HG03139 (cell line): Measurements from ENCODE around the gene ELK4.
"Not testable (repeated sequence)": the region's sequence is repeated elsewhere in the genome, so short reads cannot be mapped to it uniquely, and the experiment has no call there.

Source experiments
- ATAC-seq: cut with Tn5 transposase; IDR thresholded peaks from one replicate; pipeline ENCODE4 v1.9.1; 2021; ENCODE audit not compliant: unreplicated experiment

Gene ELK4

GRCh38 chr1:205665201-205666045, 33.6 kb upstream of the ELK4 start:
- no peak for ATAC-seq

DNA sequence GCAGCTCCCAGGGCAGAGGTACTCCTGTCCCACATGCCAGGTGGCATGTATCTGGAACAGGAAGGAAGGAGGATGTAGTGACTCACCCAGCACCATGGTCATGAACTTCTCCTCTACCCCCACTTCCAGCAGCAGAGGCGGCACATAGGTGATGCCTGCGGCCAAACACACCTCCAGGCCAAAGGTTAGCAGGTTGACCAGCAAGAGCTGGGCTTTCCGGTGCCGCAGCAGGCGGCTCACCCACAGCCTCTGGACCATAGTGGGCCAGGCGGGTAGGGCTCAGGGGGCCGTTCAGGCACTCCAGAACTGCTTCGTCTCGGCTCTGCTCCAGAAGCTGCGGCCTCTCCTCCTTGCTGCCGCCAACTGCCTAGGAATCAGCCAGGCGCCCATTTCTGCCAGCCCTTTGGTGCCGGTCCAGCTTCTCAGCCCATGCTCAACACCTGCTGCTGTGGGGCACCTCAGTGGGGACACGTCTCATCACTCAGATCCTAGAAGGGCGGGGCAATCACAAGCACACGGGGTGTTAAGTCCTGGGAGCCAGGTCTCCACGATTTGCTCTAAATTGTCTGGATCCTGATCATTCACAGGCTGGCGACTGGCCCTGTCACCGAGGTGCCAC, 32.7 kb upstream of the ELK4 start:
- ATAC-seq: no peak

DNA sequence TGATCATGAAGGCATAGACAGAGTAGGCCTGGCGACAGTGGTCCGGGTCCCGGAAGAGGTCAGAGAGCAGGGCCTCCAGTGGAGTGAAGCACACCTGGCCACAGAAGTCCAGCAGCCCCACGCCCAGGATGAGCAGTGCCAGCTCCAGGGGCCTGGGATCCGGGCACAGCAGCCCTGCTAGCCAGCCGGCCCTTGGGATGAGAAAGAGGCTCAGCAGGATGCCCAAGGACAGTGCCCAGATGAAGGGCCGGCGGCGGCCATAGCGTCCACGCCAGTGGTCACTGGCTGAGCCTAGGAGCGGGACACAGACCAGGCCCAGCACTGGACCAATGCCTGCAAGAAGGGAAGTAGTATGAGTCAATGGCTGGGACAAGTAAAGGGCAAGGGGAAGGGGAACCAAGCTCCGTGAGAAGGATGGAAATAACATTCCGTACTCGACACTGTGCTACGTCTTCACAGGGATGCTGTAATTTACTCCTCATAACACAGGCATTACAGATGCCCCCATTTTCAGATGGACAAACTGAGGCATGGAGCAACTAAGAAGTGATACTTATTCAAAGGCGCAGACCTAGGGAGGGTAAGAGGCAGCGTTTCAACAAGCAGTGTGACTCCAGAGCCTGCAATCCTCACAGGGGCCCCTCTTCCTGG, 31.6 kb upstream of the ELK4 start:
- no peak for ATAC-seq

DNA sequence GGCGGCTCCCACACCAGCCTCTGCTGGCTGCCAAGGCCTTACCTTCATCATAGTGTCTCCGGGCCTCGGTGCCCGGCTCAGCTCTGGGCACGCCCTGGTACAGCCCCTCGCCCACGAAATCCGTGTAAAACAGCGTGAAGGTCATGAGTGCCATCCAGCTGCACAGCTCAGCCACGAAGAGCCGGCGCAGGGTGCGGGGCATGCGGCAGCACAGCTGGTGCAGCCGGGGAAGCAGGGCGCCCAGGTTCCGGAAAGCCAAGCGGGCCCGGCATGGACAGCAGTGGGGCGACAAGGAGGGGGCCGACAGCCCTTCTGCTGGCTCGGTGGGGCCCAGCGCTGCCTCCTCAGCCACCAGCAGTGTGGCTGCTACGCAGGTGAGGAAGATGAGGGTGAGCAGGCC, 31.0 kb upstream of the ELK4 start:
- ATAC-seq: no peak

- no peak for ATAC-seq
These were observed 30.4 kb upstream of the ELK4 start for GRCh38 chr1:205662135-205662738.

DNA sequence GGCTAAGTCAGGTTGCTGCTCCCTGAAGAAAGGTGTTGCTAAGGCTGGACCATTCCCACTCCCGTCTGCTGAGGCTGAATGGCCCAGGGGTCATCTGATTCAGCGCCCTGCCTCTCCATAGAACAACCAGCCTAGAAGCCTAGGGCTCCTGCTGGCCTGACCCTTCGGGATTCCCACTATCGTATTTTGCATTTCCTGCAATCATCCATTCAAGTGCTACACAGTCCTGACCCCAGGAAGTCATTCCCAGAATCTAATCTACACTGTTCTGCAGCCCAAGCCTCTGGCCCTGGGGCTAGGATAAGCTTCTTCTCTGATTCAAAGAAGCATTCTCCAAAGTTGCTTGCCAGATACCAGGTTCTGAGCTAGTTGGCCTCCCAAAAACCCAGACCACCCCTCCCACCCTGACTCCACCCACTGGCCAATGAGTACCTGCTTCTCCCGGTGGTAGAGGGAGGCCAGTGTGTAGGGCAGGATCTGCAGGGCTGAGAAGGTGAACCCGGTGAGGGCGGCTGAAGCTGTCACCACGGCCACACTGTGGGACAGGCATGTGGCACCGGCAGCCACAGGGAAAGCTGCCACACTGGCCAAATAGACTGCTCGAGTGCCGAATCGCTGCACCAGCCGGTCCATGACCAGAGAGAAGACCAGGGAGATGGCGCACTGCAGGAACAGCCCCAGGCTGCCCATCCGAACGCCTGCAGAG, 29.8 kb upstream of the ELK4 start:
- no peak for ATAC-seq

DNA sequence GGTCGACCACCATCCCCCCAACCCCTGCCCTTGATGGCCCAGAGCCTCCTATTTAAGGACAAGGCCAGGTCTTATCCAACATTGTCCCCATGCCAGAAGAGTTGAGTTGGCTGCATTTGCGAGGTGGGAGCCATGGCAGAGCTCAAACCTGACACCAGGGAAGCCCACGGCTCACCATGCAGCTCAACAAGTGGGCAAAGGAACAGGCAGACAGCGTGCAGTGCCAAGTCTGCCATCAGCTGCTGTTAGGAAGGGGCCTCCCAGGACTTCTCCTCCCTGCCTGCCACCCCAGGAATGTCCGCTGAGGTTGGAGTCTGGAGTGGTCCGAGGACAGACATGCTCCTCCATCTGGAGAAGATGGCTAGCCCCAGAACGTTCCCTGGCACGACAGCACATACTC, 28.6 kb upstream of the ELK4 start:
- ATAC-seq: no peak

DNA sequence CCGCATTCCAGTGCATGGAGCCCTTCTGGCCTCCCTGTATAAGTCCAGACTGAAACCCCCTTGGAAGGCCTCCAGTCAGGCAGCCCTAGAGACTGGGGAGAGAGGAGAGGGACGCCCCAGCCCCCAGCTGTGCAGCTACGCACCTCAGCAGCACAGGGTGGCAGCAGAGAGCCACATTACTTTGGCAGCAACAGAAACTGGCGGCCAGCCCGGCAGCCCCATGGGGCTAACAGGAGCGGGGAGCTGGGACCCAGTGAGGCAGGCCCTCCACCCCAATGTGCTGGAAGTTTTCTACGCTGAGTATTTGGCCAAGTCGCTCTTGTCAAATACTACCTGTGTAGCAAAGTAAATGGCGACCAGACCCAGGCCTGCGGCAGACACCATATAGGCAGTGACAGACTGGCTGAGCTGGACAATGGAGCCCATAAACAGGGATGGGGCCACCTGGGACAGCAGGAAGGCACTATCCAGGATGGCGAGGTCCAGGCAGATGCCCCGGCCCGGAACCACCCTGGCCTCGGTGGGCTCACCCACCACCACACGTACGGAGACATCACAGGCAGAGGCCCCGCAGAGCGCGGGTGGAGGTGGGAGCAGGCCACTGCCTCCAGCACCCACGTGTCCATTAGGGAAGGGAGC, 27.3 kb upstream of the ELK4 start:
- ATAC-seq: peak; percentile 73

GRCh38 chr1:205656236-205656635, 24.4 kb upstream of the ELK4 start:
- no peak for ATAC-seq

- ATAC-seq: no peak
These were observed 21.2 kb upstream of the ELK4 start for GRCh38 chr1:205652984-205653383.

DNA sequence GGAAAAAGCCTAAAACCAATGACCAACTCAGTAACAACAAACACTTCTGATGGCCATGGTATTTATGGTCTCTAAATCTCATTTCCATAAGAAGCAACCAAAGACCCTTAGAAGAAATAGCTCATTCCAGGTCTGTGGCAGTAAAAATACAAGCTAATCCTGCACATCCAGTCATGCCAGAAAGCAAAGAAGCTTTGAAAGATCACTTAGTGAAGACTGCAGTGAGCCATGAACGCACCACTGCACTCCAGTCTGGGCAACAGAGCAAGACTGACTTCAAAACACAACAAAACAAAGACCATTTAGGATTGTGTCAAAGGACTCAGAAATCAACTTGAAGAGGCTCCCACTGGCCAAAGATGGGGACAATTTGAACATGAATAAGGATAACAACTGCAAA, 18.4 kb upstream of the ELK4 start:
- ATAC-seq: no peak

DNA sequence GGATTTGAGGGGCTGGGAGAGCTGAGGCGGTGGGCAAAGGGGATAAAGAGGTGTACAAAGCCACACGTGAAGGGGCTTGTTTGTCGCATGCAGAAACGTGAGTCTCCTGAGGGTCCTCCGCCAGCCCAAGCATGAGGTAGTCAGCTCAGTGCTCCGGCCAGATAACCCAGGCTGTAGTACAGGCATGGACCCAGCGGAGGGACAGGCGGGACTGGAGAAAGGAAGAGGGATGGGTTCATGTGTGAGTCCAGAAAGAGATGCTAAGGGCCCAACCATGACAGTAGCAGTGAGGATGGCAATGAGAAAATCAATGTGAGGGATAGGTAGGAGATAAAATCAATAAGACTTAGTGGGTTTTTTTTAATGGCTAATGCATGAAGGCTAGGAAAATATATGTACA, 13.7 kb upstream of the ELK4 start:
- ATAC-seq: no peak

DNA sequence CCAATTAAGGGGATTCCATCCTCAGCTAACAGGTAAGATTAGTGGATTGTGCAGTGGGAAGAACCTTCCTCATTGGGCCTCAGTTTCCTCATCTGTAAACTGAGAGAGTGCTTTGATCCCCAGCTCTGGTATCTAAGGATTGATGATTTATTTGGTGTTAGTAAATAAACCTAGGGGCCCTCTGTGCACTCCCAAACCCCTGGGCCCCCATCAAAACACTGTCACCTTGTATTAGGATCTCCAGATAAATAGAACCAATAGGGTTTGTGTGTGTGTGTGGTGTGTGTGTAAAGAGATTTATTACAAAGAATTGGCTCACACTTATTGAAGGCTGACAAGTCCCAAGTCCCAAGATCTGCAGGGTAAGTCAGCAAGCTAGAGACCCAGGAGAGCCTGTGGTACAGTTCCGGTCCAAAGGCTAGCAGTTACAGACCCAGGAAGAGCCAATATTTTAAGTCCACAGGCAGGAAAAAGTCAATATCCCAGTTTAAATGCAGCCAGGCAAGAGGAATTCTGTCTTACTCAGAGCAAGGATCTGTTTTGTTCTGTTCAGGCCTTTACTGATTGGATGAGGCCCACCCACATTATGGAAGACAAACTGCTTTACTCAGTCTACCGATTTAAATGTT, 11.0 kb upstream of the ELK4 start:
- ATAC-seq: no peak

- ATAC-seq: no peak
These were observed 7.8 kb upstream of the ELK4 start for GRCh38 chr1:205639567-205639966.

- no peak for ATAC-seq
These were observed 6.2 kb upstream of the ELK4 start for GRCh38 chr1:205637854-205638468.

- no peak for ATAC-seq
These were observed 4.9 kb upstream of the ELK4 start for GRCh38 chr1:205636732-205637131.

DNA sequence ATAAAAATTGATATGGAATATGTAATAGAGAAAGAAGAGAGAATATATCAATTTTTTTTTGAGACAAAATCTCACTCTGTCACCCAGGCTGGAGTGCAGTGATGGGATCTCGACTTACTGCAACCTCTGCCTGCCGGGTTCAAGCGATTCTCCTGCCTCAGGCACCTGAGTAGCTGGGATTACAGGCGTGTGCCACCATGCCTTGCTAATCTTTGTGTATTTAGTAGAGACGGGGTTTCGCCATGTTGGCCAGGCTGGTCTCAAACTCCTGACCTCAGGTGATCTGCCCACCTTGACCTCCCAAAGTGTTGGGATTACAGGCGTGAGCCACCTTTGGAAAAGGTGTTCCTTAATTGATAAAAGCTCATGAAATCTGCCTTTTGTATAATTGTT, 4.3 kb upstream of the ELK4 start:
- not testable (repeated sequence) for ATAC-seq

DNA sequence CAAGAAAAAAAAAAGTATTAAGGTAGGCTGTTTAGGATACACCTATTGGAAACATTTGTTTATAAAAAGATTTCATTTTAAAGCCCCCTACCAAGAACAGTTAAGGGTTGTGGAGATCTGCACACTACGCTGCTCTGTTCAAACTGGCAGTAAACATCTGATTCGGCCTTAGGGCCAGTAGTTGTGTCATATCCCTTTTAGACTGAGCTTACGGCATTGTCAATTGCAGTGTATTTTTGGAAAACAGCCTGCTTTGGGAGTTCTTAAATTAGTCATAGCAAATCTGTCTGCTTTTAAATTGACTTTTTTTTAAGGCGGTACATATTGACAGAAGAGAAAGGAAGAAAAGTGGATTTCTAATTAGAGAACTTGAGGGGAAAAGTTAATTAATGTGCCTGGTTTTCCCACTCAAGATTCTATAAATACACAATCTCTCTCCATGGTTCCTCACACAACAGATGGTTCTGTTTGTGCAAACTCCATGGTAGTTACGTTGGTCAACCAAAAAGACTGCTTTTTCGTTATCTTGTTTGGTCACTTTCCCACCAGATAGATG, 1.7 kb upstream of the ELK4 start:
- no peak for ATAC-seq

- no peak for ATAC-seq
These were observed 908 bp upstream of the ELK4 start for GRCh38 chr1:205632669-205633169.
